A673 (cell line): Measurements from ENCODE around the gene SLC43A1.

ENCODE experiments used
- CTCF ChIP-seq: fragments of 300-800, 200-600 bp; sonication (generic); conservative IDR thresholded peaks from 2 replicates; pipeline ENCODE4 v1.5.1; 2017; ENCODE audit warnings: low read depth, mild to moderate bottlenecking, antibody characterized with exemption, low read length, moderate library complexity, mixed read lengths
- EZH2 ChIP-seq: fragments of 200-600 bp; sonication (generic); IDR thresholded peaks from 2 replicates; pipeline ENCODE4 v1.6.1; 2017; ENCODE audit warnings: borderline replicate concordance, low read depth, mild to moderate bottlenecking, mixed read lengths, antibody characterized with exemption, low read length; ENCODE audit not compliant: poor library complexity, severe bottlenecking

DNA sequence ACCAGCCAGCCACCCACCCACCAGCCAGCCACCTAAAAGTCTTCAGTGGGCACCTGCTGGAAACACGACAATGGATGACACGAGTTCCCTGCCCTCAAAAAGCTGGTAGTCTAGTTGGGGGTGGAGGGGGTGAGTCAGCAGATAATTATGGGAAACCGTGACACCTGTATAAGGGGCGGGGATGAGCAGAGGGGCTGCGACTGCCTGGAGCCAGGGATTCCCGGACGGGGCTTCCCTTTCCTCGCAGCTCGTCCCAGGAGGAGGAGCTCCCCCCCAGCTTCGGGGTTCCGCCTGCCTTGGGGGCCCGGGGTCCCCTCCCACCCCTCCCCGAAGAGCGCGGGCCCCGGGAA is 57.5 kb downstream of the SLC43A1 start:
- TF ChIP-seq CTCF (no peak), EZH2 (no peak)
